Measurements from ENCODE around the gene SLC17A5. TPM values are rescaled to one million over a fixed set of nuclear protein-coding genes. Genes with fewer than 3 reads are reported as not detected.
A peak's percentile ranks its signal among the peaks of the same experiment; 100 is the strongest.

The SLC17A5 gene
- polyA plus RNA-seq, 1 experiment = 13.2 TPM

GRCh38 chr6:73614802-73615201 is 39.0 kb downstream of the SLC17A5 start:
- ChIA-PET POLR2A (no interaction called here), CTCF (interaction anchor here (1.1 to 6.5 kb wide), 2 partner anchors 94 to 99 kb away, joined by 3 to 43 read pairs; partner anchors contain the start of gene EEF1A1)
- no peak overlapping the region for H3K4me3 ChIP-seq (ENCODE audit: low read depth, low read length)
- H3K27me3 ChIP-seq (ENCODE audit: control insufficient read depth, insufficient read depth, low read length) = no peaks in the 10 kb centered on the region
- H3K36me3 ChIP-seq (ENCODE audit: control insufficient read depth, insufficient read depth, low read length) = no peaks in the 10 kb centered on the region; the same call in 1 of the 2 replicates
- no peak for TF ChIP-seq CTCF (IDR thresholded peaks at IDR 0.05; ENCODE audit: insufficient read depth, low read depth, low read length)
- DNase-seq (ENCODE audit: low read depth) = no peak

GRCh38 chr6:73613806-73614536 is 39.8 kb downstream of the SLC17A5 start:
- DNase-seq (ENCODE audit: low read depth) = no peak
- H3K27me3 ChIP-seq (ENCODE audit: control insufficient read depth, insufficient read depth, low read length) = no peaks in the 10 kb centered on the region
- POLR2A ChIA-PET = no interaction called here
- TF ChIP-seq CTCF (IDR thresholded peaks at IDR 0.05; ENCODE audit: insufficient read depth, low read depth, low read length) = no peak
- CTCF ChIA-PET = interaction anchor here (1.1 to 6.5 kb wide), 2 partner anchors 94 to 99 kb away, joined by 3 to 43 read pairs; partner anchors contain the start of gene EEF1A1
- no peak overlapping the region for H3K4me3 ChIP-seq (ENCODE audit: low read depth, low read length)
- H3K36me3 ChIP-seq (ENCODE audit: control insufficient read depth, insufficient read depth, low read length) = no peaks in the 10 kb centered on the region; the same call in 1 of the 2 replicates

- TF ChIP-seq CTCF (IDR thresholded peaks at IDR 0.05; ENCODE audit: insufficient read depth, low read depth, low read length) = no peak
- no peak overlapping the region for H3K4me3 ChIP-seq (ENCODE audit: low read depth, low read length)
- ChIA-PET POLR2A (interaction anchor here (0.6 kb wide), 1 partner anchor 100 kb away, joined by 3 read pairs; no protein-coding TSS in a partner anchor), CTCF (interaction anchor here (0.6 to 6.5 kb wide), 7 partner anchors 29 to 137 kb away, joined by 3 to 56 read pairs (median 4); partner anchors contain the start of gene EEF1A1)
- no peak for DNase-seq (ENCODE audit: low read depth)
- no peaks in the 10 kb centered on the region for H3K27me3 ChIP-seq (ENCODE audit: control insufficient read depth, insufficient read depth, low read length)
- no peaks in the 10 kb centered on the region; the same call in 1 of the 2 replicates for H3K36me3 ChIP-seq (ENCODE audit: control insufficient read depth, insufficient read depth, low read length)
These were observed 41.2 kb downstream of the SLC17A5 start for GRCh38 chr6:73612611-73613010.

- peak; percentile 31 for DNase-seq (ENCODE audit: low read depth)
These were observed 43.1 kb downstream of the SLC17A5 start for GRCh38 chr6:73610444-73611275.

More at GRCh38 chr6:73610444-73611275, 43.1 kb downstream of the SLC17A5 start:
- H3K36me3 ChIP-seq (ENCODE audit: control insufficient read depth, insufficient read depth, low read length) = no peaks in the 10 kb centered on the region; the same call in 1 of the 2 replicates
- no peak overlapping the region for H3K4me3 ChIP-seq (ENCODE audit: low read depth, low read length)
- peak; percentile 57 for TF ChIP-seq CTCF (IDR thresholded peaks at IDR 0.05; ENCODE audit: insufficient read depth, low read depth, low read length)
- H3K27me3 ChIP-seq (ENCODE audit: control insufficient read depth, insufficient read depth, low read length) = no peaks in the 10 kb centered on the region
- ChIA-PET POLR2A (interaction anchor here (0.7 kb wide), 1 partner anchor 91 kb away, joined by 4 read pairs; no protein-coding TSS in a partner anchor), CTCF (interaction anchor here (0.6 to 6.5 kb wide), 23 partner anchors 8 to 1334 kb away, joined by 3 to 56 read pairs (median 4); partner anchors contain the start of gene EEF1A1)
